ENCODE data around the gene MAP4K5. TPM values are rescaled to one million over a fixed set of nuclear protein-coding genes. Genes with fewer than 3 reads are reported as not detected.

Gene MAP4K5
- total RNA-seq, 1 experiment from 2014 or later, result 48.4 TPM

DNA sequence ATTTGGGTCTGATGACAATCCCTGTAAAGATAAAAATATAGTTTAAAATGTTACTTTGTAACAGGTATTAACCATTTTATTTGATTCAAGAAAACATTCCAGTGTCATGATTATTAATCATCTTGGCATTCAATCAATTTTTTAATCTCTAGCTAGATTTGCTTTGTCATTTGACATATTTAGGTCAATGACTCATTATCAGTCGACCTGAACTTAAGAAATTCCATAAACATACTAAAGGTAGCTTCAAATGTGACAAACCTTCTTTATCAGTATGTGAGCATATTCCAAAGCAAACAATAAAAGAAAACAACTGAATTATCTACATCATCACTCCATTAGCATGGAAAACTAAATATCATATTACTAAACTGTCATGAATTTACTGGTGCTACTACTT, 84.9 kb downstream of the MAP4K5 start:
- Mint-ChIP-seq H3K9me3 (ENCODE audit: unreplicated experiment) (no peaks in the 10 kb centered on the region), H3K27ac (ENCODE audit: unreplicated experiment) (no peak overlapping the region), H3K4me3 (ENCODE audit: unreplicated experiment) (no peak overlapping the region), H3K36me3 (ENCODE audit: insufficient read depth, unreplicated experiment) (peaks cover 39% of the 10 kb centered on the region), H3K27me3 (ENCODE audit: insufficient read depth, unreplicated experiment) (no peaks in the 10 kb centered on the region), H3K4me1 (ENCODE audit: low read depth, unreplicated experiment) (no peaks in the 10 kb centered on the region)
- BruUV-seq (replicated peaks), result no TSS peak
- Histone ChIP-seq H3K4me1 (peaks cover 13% of the 10 kb centered on the region), H3K9me3 (no peaks in the 10 kb centered on the region), H3K36me3 (ENCODE audit: control insufficient read depth, insufficient read depth, low read length) (no peaks in the 10 kb centered on the region), H3K4me3 (ENCODE audit: low read depth, low read length) (no peak overlapping the region), H3K27me3 (replicated peaks; ENCODE audit: control insufficient read depth, insufficient read depth, low read length) (no peaks in the 10 kb centered on the region)
- CTCF ChIA-PET, result no interaction called here
- TF ChIP-seq, protein P1, sequence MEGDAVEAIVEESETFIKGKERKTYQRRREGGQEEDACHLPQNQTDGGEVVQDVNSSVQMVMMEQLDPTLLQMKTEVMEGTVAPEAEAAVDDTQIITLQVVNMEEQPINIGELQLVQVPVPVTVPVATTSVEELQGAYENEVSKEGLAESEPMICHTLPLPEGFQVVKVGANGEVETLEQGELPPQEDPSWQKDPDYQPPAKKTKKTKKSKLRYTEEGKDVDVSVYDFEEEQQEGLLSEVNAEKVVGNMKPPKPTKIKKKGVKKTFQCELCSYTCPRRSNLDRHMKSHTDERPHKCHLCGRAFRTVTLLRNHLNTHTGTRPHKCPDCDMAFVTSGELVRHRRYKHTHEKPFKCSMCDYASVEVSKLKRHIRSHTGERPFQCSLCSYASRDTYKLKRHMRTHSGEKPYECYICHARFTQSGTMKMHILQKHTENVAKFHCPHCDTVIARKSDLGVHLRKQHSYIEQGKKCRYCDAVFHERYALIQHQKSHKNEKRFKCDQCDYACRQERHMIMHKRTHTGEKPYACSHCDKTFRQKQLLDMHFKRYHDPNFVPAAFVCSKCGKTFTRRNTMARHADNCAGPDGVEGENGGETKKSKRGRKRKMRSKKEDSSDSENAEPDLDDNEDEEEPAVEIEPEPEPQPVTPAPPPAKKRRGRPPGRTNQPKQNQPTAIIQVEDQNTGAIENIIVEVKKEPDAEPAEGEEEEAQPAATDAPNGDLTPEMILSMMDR (IDR thresholded peaks at IDR 0.05; ENCODE audit: insufficient read depth in 1 of 2, low read depth in 1 of 2, low read length in 1 of 2, severe bottlenecking in 1 of 2, unreplicated experiment in 1 of 2), result no peak
- no peak for DNase-seq
- POLR2A ChIA-PET, result no interaction called here
- intact Hi-C loops (cut with micrococcal nuclease; ENCODE audit: unreplicated experiment), result no loop called here

DNA sequence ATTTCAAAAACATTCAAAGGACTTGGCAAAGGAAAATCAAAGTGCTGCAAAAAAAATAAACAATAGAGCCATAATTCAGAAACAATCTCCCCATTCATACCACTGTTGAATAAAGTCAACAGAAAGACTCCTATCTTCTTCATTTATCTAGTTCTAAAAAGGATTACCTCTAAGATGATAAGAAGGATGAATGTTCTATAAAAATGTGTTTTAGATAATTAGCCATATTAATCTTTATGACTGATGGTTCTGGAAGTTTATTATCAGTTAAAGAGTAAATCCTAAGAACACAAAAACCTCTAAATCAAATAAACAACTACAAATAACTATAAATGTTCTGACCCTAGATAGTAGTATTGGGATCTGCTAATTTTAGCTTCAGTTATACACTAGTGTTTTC, 97.8 kb downstream of the MAP4K5 start:
- no peak for DNase-seq
- POLR2A ChIA-PET, result no interaction called here
- Histone ChIP-seq H3K36me3 (ENCODE audit: control insufficient read depth, insufficient read depth, low read length) (peaks cover 3% of the 10 kb centered on the region), H3K4me1 (0 out of 2 replicates have a peak, but pooled peaks cover 13% of the 10 kb centered on the region), H3K27me3 (replicated peaks; ENCODE audit: control insufficient read depth, insufficient read depth, low read length) (no peaks in the 10 kb centered on the region), H3K9me3 (no peaks in the 10 kb centered on the region), H3K4me3 (ENCODE audit: low read depth, low read length) (no peak overlapping the region)
- Mint-ChIP-seq H3K36me3 (ENCODE audit: insufficient read depth, unreplicated experiment) (peaks cover 31% of the 10 kb centered on the region), H3K9me3 (ENCODE audit: unreplicated experiment) (peaks cover 10% of the 10 kb centered on the region), H3K4me1 (ENCODE audit: low read depth, unreplicated experiment) (no peaks in the 10 kb centered on the region), H3K27ac (ENCODE audit: unreplicated experiment) (no peak overlapping the region), H3K27me3 (ENCODE audit: insufficient read depth, unreplicated experiment) (no peaks in the 10 kb centered on the region), H3K4me3 (ENCODE audit: unreplicated experiment) (no peak overlapping the region)
- intact Hi-C loops (cut with micrococcal nuclease; ENCODE audit: unreplicated experiment), result no loop called here
- BruUV-seq (replicated peaks), result no TSS peak
- CTCF ChIA-PET, result no interaction called here
- TF ChIP-seq, protein P1 (IDR thresholded peaks at IDR 0.05; ENCODE audit: insufficient read depth in 1 of 2, low read depth in 1 of 2, low read length in 1 of 2, severe bottlenecking in 1 of 2, unreplicated experiment in 1 of 2), result no peak

DNA sequence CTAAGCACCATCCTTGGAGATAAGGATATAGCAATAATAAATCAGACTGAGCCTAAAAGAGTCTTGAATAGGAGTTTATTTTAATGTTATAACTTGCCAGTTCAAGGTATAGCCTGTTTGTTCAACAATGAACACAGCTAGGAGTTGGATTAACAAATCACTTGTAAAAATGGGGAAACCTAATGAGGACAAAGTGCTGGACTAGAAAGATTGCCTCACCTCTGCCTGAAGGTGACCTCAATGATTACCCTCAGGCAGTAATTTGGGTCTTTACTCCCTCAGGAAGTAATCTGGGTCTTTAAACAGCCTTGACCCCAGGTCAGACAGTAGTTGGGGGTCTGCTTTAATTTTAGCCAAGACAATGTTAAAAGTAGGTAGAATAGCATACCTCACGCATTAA, 100.2 kb downstream of the MAP4K5 start:
- Mint-ChIP-seq H3K9me3 (ENCODE audit: unreplicated experiment) (peaks cover 4% of the 10 kb centered on the region), H3K27ac (ENCODE audit: unreplicated experiment) (no peak overlapping the region), H3K36me3 (ENCODE audit: insufficient read depth, unreplicated experiment) (peaks cover 24% of the 10 kb centered on the region), H3K4me1 (ENCODE audit: low read depth, unreplicated experiment) (no peaks in the 10 kb centered on the region), H3K4me3 (ENCODE audit: unreplicated experiment) (no peak overlapping the region), H3K27me3 (ENCODE audit: insufficient read depth, unreplicated experiment) (no peaks in the 10 kb centered on the region)
- no TSS peak for BruUV-seq (replicated peaks)
- Histone ChIP-seq H3K9me3 (no peaks in the 10 kb centered on the region), H3K4me1 (0 out of 2 replicates have a peak, but pooled peaks cover 13% of the 10 kb centered on the region), H3K36me3 (ENCODE audit: control insufficient read depth, insufficient read depth, low read length) (peaks cover 2% of the 10 kb centered on the region), H3K4me3 (ENCODE audit: low read depth, low read length) (no peak overlapping the region), H3K27me3 (replicated peaks; ENCODE audit: control insufficient read depth, insufficient read depth, low read length) (no peaks in the 10 kb centered on the region)
- POLR2A ChIA-PET, result no interaction called here
- TF ChIP-seq, protein P1 (IDR thresholded peaks at IDR 0.05; ENCODE audit: insufficient read depth in 1 of 2, low read depth in 1 of 2, low read length in 1 of 2, severe bottlenecking in 1 of 2, unreplicated experiment in 1 of 2), result no peak
- intact Hi-C loops (cut with micrococcal nuclease; ENCODE audit: unreplicated experiment), result no loop called here
- CTCF ChIA-PET, result no interaction called here
- DNase-seq, result no peak

Data from Caco-2 (cell line).